ENCODE measurements around the gene LRRC37B.
"Not testable (repeated sequence)": the region's sequence is repeated elsewhere in the genome, so short reads cannot be mapped to it uniquely, and the experiment has no call there.

LRRC37B gene

GRCh38 chr17:32027271-32027670, 20.1 kb downstream of the LRRC37B start:
- in situ Hi-C loops (cut with HindIII; ENCODE audit: low pct_ligation_motif_present, low pct_unique_long_range_greater_than_20kb, low sequenced_read_pairs); DNase-seq: not testable (repeated sequence)

- DNase-seq = no peak
- in situ Hi-C loops (cut with HindIII; ENCODE audit: low pct_ligation_motif_present, low pct_unique_long_range_greater_than_20kb, low sequenced_read_pairs) = no loop called here
Measured at GRCh38 chr17:32033223-32033622, 26.0 kb downstream of the LRRC37B start.

- not testable (repeated sequence) for DNase-seq
Measured at GRCh38 chr17:32033812-32034211, 26.6 kb downstream of the LRRC37B start.

GRCh38 chr17:32040246-32040645, 33.1 kb downstream of the LRRC37B start:
- in situ Hi-C loops (cut with HindIII; ENCODE audit: low pct_ligation_motif_present, low pct_unique_long_range_greater_than_20kb, low sequenced_read_pairs); DNase-seq: not testable (repeated sequence)

More at GRCh38 chr17:32033812-32034211, 26.6 kb downstream of the LRRC37B start:
- in situ Hi-C loops (cut with HindIII; ENCODE audit: low pct_ligation_motif_present, low pct_unique_long_range_greater_than_20kb, low sequenced_read_pairs) = not testable (repeated sequence)

GRCh38 chr17:32041306-32041875, 34.2 kb downstream of the LRRC37B start:
- DNase-seq; in situ Hi-C loops (cut with HindIII; ENCODE audit: low pct_ligation_motif_present, low pct_unique_long_range_greater_than_20kb, low sequenced_read_pairs): not testable (repeated sequence)

- in situ Hi-C loops (cut with HindIII; ENCODE audit: low pct_ligation_motif_present, low pct_unique_long_range_greater_than_20kb, low sequenced_read_pairs); DNase-seq: not testable (repeated sequence)
Measured at GRCh38 chr17:32042266-32042665, 35.1 kb downstream of the LRRC37B start.

- DNase-seq; in situ Hi-C loops (cut with HindIII; ENCODE audit: low pct_ligation_motif_present, low pct_unique_long_range_greater_than_20kb, low sequenced_read_pairs): not testable (repeated sequence)
Measured at GRCh38 chr17:32045611-32046010, 38.4 kb downstream of the LRRC37B start.

- in situ Hi-C loops (cut with HindIII; ENCODE audit: low pct_ligation_motif_present, low pct_unique_long_range_greater_than_20kb, low sequenced_read_pairs); DNase-seq: not testable (repeated sequence)
Measured at GRCh38 chr17:32047663-32048062, 40.5 kb downstream of the LRRC37B start.

GRCh38 chr17:32054985-32055384, 47.8 kb downstream of the LRRC37B start:
- DNase-seq; in situ Hi-C loops (cut with HindIII; ENCODE audit: low pct_ligation_motif_present, low pct_unique_long_range_greater_than_20kb, low sequenced_read_pairs): not testable (repeated sequence)

- DNase-seq; in situ Hi-C loops (cut with HindIII; ENCODE audit: low pct_ligation_motif_present, low pct_unique_long_range_greater_than_20kb, low sequenced_read_pairs): not testable (repeated sequence)
Measured at GRCh38 chr17:32055425-32055824, 48.2 kb downstream of the LRRC37B start.

GRCh38 chr17:32056500-32056899, 49.3 kb downstream of the LRRC37B start:
- in situ Hi-C loops (cut with HindIII; ENCODE audit: low pct_ligation_motif_present, low pct_unique_long_range_greater_than_20kb, low sequenced_read_pairs); DNase-seq: not testable (repeated sequence)

GRCh38 chr17:32057460-32058105, 50.4 kb downstream of the LRRC37B start:
- in situ Hi-C loops (cut with HindIII; ENCODE audit: low pct_ligation_motif_present, low pct_unique_long_range_greater_than_20kb, low sequenced_read_pairs); DNase-seq: not testable (repeated sequence)

GRCh38 chr17:32060695-32061094, 53.5 kb downstream of the LRRC37B start:
- DNase-seq; in situ Hi-C loops (cut with HindIII; ENCODE audit: low pct_ligation_motif_present, low pct_unique_long_range_greater_than_20kb, low sequenced_read_pairs): not testable (repeated sequence)

GRCh38 chr17:32061840-32062239, 54.7 kb downstream of the LRRC37B start:
- DNase-seq; in situ Hi-C loops (cut with HindIII; ENCODE audit: low pct_ligation_motif_present, low pct_unique_long_range_greater_than_20kb, low sequenced_read_pairs): not testable (repeated sequence)

GRCh38 chr17:32064091-32064490, 56.9 kb downstream of the LRRC37B start:
- DNase-seq; in situ Hi-C loops (cut with HindIII; ENCODE audit: low pct_ligation_motif_present, low pct_unique_long_range_greater_than_20kb, low sequenced_read_pairs): not testable (repeated sequence)

GRCh38 chr17:32066123-32066680, 59.0 kb downstream of the LRRC37B start:
- DNase-seq; in situ Hi-C loops (cut with HindIII; ENCODE audit: low pct_ligation_motif_present, low pct_unique_long_range_greater_than_20kb, low sequenced_read_pairs): not testable (repeated sequence)

- DNase-seq; in situ Hi-C loops (cut with HindIII; ENCODE audit: low pct_ligation_motif_present, low pct_unique_long_range_greater_than_20kb, low sequenced_read_pairs): not testable (repeated sequence)
Measured at GRCh38 chr17:32066863-32067642, 59.9 kb downstream of the LRRC37B start.

- DNase-seq; in situ Hi-C loops (cut with HindIII; ENCODE audit: low pct_ligation_motif_present, low pct_unique_long_range_greater_than_20kb, low sequenced_read_pairs): not testable (repeated sequence)
Measured at GRCh38 chr17:32069067-32069466, 61.9 kb downstream of the LRRC37B start.

GRCh38 chr17:32071961-32072360, 64.8 kb downstream of the LRRC37B start:
- DNase-seq; in situ Hi-C loops (cut with HindIII; ENCODE audit: low pct_ligation_motif_present, low pct_unique_long_range_greater_than_20kb, low sequenced_read_pairs): not testable (repeated sequence)
